Raji (cell line): Measurements from ENCODE around the gene COPA.

Experiments used
- POLR2A ChIP-seq: IDR thresholded peaks from 2 replicates; pipeline ENCODE4 v1.6.1; 2011; ENCODE audit warnings: low read depth, low read length, control low read depth; ENCODE audit not compliant: insufficient read depth

The COPA gene

DNA sequence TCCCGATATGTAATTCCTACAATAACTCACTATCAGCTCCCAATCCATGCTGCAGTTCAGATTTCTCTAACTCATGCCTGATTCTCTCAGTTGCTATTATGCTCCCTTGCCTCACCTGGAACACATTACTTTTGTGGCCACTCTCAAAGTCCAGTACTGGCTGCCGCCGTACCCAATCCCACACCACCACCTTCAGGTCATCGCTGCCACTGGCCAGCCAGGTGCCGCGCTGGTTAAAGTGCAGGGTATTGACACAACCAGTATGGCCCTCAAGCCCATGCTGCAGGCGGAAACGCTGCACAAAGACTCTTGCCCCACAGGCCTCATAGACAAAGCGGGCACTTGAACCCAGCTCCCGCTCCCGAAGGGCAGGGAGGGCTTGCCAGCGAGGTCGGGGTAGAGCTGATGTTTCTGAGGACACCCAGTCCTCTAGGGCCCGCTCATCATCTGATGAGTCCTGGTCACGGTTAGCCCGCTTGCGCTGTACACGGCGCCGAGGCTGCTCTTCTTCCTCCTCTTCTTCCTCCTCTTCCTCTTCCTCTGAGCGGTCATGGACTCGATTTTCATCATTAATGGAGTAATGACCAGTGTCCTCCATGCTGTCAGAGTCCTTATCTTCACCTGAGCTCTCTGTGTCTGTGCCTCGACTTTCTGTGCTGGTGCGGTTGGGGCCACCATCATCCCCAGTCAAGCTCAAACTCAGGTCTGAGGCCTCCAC, 103.3 kb downstream of the COPA start:
- TF ChIP-seq POLR2A: no peak
